HG03039 (cell line): ENCODE results near the gene TREH.

Experiments
- ATAC-seq: cut with Tn5 transposase; IDR thresholded peaks from one replicate; pipeline ENCODE4 v1.9.1; 2021; ENCODE audit warnings: mild to moderate bottlenecking, moderate library complexity; ENCODE audit not compliant: unreplicated experiment

TREH gene

DNA sequence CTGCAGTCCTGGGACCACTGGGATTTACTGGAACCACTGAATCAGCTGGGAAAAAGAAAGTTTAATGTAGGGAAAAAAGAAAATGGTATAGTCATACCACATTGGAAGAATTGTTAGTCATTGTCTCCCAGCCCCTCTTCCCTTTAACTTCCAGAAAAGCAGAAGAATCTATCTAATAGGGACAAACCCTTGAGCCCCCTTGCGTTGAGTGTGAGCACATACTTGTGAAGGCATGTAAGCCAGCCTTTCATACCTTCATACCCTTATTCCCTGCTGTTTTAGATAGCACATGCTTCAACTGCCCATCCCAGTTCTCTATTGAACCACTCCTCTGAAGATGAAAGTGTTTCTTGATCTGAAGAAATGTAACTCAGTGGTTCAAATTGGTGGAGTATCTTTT lies 6.6 kb downstream of the TREH start:
- ATAC-seq, result no peak

DNA sequence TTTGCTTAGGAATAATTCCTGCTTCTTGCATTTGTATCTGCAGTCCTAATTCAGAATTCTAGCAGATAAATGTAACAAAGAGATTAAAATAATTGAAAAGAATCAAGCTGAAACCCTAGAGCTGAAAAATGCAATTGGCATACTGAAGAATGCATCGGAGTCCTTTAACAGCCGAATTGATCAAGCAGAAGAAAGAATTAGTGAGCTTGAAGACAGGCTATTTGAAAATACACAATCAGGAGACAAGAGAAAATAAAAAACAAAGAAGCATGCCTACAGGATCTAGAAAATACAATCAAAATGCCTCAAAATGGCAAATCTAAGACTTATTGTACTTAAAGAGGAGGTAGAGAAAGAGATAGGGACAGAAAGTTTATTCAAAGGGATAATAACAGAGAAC lies 8.2 kb downstream of the TREH start:
- no peak for ATAC-seq

DNA sequence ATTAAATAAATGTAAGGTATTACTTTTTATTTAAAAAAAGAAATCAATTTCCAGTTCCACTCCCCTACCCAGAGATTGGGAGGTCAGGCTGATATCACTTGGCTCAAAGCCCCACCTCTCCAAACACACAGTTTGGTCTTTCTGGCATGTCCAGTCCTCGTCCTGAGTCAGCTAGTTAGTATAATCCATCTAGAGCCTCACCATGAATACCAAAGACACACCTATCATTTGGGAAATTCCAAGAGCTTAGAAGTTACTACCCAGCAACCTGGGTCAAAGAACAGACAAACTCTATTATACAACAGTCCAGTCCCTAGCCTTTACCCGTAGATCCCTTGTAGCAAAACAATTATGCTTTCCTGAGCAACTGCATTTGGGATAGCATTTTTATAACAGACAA lies 9.4 kb downstream of the TREH start:
- no peak for ATAC-seq

DNA sequence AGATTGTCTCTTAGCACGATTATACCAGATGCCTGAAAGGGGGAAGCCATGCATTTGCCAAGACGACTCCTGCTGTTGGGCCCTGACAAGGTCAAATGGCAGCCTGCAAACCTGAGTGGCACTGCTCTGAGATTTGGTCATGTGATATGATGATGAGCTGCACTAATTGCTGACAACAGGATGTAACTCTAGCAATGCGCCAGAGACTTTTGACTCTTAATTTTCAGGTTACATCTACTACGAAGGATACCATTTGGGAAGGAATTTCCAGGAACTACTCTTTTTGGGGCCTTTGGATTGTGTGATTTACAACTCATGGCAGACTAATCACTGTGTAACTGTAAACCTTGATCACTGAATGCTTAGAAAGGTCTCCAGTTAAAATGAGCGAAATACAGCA lies 13.1 kb downstream of the TREH start:
- no peak for ATAC-seq

DNA sequence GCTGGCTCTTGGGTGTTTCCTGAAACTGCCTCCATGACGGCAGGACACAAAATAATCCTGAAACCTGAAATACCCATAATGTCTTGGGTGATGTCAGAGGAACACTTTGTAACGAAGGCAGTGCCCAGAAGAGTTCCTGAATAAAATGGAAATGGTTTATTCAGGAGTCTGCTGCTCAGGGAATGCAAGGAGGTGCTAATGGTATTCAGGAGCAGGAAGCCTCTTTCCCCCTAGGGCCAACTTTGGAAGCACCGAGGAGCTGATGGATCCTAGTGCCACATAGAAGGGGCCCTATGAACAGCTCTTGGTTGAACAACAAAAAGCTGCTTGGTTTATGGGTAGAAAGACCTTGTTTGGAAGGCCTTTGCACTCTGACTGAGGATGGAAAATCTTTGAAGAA lies 15.5 kb downstream of the TREH start:
- ATAC-seq, result no peak

DNA sequence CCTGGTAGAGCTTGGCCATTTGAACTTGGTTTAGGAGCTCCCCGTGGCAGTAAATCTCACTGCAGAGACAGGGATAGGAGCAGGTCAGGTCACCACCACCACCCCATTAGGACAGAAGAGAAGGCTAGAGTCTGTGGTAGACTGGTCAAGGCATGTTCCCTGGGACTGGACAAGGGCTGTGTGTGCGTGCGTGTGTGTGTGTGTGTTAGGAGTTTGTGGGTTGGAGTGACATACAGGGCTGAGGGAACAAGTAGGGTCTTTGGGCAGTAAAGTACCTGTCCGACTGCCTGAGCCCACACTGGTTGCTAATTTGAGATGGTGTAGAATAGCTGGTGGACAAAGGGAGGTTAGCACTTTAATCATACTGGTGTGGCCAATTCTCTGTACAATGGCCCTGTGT lies 16.1 kb downstream of the TREH start:
- ATAC-seq, result no peak

DNA sequence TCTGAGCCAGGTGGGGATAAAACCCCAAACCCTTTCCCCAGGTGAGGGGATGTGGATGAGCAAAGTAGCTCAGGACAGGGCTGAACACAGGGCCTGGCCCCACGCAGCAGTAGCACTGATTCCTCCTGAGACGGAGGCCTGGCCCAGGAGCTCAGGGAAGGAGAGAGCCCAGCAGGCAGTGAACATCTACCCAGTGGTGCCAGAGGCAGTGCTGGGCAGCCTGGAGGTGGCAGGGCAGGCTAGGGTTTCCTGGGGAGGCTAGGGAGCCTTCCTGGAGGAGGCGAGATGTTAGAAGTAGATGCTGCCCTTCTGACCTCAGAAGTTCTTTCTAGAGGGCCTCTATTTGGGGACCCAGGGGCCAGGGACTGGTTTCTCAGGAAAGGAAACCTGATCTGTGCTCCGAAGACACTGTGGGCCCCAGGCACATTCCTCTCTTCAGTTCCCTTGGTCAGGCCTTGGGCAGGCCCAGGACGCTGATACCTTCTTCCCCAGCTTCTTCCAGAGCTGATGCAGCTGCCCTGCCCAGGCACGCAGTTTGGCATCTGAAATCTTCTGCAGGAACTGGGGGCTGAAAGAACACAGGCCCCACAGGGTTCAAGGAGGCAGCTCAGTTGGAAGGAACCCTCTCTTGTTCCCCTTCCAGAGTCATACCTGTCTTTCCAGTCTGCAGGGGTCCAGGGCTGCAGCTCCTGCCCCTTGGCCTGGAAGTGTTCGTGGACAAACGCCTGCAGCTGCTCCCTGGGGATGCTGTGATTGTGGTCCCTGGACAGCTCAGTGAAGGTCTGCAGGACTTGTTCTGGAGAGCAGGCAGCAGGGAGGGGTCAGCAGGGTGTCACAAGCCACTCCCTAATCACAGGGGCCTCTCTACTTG lies 16.8 kb downstream of the TREH start:
- ATAC-seq, result no peak

DNA sequence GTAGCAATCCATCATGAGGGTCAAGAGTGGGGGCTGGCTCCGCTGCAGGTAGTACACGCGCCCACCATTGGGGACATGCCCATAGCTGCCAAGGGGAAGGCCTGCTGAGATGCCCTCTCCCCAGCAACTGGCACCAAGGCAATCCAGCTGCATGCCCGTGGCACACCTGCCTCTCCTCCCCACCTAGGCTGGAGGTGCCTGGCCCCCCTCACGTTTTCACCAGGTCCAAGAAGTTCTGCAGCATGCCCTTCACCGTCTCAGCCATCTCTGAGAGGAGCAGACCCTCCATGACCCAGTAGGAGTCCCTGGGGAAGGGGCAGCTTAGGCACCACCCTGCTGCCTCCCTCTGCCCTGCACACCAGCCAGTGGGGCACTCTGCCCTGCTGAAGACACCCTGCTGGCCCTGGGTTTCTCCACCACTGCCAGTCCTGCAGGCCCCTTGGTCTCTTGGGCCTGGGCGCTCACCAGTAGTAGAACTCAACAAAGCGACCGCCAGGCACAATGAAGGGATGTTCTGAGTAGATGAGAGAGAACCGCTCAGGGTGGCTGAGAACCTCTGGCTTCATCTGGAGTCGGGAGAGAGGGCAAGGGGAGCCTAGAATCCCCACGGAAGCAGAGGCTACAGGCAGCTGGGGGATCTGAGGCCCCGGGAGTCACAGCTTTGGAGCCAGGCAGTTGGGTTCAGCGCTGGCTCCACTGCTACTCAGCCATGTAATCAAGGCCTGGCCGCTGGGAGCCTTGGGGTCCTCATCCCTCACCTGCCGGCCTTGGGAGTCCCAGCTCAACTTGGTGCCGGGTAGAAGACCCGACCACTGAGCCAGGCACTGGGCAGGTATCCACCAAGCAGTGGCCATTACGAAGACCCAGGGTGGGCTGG lies 17.8 kb downstream of the TREH start:
- ATAC-seq, result no peak

DNA sequence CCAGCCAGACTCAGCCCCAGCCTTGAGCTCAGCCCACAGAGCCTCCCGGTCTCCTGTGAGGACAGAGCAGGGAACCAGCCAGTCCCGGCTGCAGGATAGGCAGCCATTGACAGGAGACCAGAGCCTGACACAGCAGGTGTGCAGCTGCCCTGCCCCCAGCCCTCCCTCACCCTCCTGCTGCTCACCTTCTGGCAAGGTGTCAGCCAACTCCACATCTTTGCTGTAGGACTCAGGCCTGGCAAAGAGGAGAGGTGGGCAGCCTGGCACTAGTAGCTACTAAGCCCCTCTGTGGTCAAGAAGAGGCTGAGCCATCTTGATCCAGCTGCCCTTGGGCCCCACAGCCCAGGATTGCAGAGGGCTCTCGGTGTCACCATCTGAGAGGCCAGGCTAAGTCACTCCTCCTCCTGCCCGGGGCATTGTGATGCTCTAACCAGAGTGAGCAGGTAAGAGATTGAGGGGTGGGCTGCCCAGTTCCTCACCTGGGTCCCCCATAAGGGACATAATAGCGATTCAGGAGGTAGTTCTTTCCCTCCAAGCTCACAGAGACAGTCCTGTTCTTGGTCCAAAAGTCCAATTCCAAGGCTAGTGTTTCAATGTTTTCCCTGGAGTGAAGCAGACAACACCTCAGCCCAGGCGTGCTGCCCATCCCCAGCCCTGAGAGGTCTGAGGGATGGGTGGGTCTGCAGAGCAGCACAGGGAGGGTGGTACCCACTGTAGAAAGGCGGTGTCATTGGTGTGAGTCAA lies 18.6 kb downstream of the TREH start:
- no peak for ATAC-seq

DNA sequence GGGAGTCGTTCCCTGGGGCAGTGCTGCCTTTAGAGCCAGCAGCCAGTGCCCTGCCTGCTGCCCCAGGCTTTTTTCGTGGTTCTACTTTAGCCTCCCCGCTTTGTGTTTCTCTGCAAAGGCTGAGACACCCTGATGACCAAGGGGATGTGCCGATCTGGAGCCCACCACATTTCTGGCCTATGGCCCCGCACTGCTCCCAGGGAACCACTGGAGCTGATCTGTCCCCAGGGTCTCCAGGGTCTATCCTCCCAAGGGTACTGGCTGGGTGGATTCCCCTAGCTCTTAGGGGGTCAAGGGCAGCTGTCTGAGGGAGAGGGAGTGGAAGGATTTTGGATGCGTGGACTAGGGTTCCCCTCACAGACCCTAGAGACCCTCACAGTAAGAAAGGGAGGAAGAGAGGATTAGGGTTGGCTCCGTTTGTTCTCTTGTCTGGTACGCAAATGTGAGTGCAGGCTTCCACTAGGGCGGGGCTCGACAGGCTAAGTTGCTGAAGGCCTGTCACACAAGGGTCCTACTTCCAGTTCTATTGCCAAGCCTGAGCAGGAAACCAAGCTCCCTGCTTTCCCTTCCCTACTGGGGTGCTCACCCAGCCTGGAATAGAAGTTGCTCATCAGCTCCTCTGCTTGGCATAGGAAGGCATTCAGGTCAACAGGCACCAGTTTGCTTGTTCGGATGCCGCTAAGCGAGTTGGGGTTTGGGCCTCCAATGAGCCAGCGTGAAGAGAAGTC lies 19.3 kb downstream of the TREH start:
- ATAC-seq, result no peak

DNA sequence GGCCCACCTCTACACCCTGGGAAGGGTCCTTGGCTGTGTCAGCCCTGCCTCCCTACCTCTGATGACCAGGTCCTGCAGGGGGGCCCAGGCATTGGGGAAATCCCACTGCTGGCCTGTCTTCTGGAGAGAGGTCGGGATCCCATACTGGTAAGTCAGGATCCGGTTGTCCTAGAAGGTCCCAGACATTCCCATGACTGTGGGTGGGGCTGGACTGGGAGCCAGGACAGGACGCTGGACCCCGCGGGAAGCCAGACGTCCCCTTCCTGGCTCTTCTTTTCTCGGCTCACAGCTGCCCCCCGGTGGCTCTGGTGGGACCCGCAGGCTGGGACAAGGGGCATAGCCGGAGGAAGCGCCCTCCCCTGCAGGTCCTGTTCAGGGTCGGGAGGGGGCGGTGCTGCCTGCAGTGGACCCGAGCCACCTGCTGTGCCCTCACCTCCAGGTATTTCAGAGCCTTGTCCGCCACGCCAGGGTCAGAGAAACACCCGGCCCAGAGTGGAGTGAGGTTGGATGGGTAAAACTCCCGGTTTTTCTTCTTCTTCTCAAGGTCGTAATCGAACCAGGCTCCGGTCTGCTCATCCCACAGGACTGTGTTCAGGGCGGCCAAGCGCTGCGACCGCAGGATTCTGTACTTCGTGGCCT lies 20.0 kb downstream of the TREH start:
- ATAC-seq, result no peak

DNA sequence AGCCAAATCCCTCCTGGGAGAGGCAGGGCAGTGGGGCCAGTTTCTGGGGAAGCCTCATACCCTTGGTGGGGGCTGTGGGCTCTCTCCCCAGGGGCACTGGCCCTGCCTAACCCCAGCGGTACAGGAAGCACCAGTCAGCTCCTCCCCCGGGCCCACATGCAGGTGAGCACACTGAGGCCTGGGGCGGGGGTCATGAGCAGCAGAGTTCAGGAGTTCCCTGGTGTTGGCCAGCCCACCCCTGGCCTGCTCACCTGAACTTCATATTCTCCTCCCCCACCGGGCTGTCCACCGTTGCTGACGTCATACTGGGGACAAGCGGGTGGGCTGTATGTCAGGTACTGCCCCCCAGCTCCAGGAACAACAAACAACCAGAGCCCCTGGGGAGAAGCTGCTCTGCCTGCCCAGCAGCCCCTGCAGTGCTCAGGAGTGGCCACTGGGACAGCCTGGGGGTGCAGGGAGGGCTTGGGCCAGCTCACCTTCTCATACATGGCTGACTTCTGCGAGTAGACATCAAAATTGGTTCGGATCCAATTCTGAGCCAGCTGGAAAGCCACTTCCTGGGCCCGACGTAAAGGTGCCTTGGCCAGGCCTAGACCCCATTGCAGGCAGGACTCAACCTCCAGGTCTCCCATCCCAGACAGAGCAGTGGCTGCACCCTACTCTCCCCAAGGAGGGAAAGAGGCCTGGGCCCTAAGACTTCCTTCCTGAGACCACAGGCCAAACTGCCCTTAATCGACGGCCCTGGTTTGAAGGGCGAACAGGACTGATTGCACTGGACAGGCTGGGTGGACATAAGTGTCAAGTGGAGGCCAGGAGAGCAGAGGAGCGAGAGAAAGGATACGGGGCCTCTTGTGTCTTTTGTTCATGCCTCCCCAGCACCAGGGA lies 20.8 kb downstream of the TREH start:
- ATAC-seq, result no peak

DNA sequence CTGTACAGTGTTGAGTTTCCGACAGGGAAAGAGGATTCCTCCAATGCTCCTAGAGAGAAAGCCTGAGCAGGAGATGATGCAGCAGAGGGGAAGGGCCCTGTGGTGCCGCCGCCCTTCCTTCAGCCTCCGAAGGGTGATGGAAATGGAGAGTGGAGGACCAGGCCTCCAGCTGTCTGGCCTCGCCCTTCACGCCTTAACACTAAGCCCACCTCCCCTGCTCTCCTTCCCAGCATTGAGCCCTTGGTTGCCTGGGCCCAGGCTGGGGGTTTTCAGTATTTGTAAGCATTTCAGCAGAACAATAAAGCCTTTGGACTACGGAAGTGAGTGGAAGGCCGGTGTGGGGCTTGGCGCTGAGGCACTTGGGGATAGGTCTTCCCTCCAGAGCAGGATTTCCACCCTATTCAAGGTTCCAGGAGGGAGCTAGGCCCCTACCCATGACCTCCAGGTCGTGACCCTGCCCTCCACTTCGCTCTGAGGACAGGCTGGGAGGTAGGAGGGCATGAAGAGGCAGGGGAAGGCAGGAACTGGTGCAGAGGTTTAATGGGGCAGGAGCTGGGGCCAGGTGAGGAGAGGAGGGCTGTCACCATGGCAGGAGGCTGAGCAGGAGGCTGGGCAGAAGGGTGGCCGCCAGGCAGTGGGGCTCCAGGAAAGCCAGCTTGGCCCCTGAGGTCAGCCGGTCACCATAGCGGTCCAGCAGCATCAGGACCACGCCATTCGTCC lies 21.6 kb downstream of the TREH start:
- ATAC-seq, result no peak

DNA sequence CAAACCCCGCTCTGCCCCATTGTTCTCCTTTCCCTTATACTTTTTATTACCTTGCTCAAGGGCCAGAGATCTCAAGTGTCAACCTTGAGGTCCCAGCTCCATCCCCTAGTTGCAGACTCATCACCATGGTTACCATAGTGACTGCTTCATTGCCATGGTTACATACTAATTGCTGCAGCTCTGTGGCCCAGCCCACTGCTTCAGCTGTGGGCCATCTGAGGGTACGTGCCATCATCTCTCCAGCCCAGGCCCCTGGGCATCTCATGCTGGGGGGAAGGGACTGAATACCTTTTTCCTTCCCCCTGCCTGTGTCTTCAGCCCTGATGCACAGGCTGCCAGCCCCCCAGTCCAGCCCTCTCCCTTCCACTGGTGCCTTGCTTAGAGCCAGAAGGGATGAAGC lies 22.2 kb downstream of the TREH start:
- no peak for ATAC-seq

DNA sequence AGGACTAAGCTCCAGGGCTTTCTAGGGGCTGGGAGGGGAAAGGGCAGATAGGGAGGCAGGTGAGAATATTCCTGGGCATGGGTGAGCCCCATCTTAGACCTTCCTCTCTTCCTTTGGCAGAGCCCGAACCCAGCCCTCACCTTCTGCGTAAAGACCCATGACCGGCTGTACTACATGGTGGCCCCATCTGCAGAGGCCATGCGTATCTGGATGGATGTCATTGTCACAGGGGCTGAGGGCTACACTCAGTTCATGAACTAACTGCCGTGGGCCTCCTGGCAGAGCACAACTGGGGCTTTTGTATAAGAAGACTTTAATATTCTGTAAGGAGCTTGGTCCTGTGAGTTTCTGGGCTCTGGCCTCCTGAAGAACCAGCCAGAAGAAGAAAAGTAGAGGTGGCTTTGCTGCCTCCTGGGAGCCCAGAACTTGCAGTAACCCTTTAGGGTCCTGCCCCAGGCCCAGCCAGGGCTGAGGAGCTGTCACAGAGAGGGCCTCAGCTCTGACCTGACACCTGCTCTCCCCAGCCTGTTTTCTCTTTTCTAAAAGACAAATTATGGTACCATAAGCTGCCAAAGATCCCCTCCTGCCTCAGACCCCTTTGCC lies 22.8 kb downstream of the TREH start:
- no peak for ATAC-seq

DNA sequence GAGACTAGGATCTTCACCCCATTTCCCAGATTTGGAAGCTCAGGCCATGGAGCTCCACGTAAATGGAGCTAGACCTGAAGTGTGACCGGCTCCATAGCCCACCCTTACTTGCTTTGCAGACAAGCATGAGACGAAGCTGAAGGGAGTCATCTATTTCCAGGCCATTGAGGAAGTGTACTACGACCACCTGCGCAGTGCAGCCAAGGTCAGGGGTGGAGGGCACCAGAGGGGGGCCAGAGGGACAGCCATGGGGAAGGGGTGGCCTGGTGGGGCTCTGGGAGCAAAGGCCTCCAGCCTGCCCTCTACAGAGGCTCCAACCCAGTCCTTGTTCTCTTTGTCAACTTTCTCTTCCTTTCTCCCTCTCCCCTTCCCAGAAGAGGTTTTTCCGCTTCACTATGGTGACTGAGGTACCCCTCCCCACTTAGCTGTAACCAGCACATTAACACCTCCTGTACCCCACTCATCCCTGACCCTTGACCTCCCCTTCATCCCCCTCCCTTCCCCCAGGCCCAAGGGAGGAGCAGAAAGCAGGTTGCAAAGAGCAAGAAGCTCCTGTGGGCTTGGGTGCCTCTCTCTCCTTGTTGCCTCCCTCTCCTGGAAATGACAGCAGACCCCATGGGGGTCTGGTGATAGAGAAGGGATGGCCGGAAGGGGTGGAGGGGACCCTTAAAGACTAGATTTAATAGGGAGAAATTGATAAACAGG lies 23.8 kb downstream of the TREH start:
- no peak for ATAC-seq

DNA sequence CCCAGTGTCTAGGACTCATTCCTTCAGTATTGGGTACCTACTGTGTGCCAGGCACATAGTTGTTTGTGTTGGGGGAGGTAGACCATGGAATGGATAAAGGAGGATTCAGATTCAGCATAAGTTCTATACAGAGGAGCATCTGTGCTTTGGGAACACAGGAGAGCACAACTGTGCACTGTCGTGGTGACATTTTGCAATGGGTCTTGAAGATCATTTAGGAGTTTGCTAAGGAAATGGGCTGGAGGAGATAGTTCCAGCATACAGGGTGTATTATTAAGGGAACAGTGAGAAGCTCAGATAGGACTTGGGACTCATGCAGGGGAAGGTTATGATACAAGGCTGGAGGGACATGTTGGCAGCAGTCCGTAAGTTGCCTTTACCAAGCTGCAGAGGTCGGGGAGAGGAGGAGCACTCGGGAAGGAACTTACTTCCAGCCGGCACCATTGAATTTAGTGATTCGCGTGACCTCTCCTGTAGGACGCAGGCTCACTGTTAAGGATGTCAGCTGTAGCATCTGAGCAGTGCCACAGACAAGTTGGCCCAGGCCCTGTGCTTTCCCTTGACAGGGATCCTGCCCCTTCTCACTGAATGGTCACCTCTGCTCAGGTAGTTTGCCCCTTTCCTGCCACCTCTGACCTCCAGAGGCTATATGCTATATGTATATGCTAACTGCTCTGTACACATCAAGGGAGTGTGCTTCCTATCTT lies 25.6 kb downstream of the TREH start:
- ATAC-seq, result no peak
